ENCODE results near the gene UCHL1. TPM values are rescaled to one million over a fixed set of nuclear protein-coding genes. Genes with fewer than 3 reads are reported as not detected.
A peak's percentile ranks its signal among the peaks of the same experiment; 100 is the strongest.

UCHL1 gene
- total RNA-seq, 1 experiment from 2014 or later: 0.74 TPM

GRCh38 chr4:41280010-41280409 lies 23.3 kb downstream of the UCHL1 start:
- in situ Hi-C loops (cut with HindIII; ENCODE audit: low pct_unique_long_range_greater_than_20kb, low sequenced_read_pairs): no loop called here
- no peak for TF ChIP-seq CTCF (IDR thresholded peaks at IDR 0.05)
- no peak for TF ChIP-seq POLR2AphosphoS5 (IDR thresholded peaks at IDR 0.05; ENCODE audit: low read depth, low read length)
- no peak for TF ChIP-seq SIN3A (IDR thresholded peaks at IDR 0.05; ENCODE audit: borderline replicate concordance, insufficient read depth, low read depth, low read length)
- TF ChIP-seq REST (IDR thresholded peaks at IDR 0.05; ENCODE audit: insufficient read depth in 1 of 2, low read depth in 2 of 2, low read length in 1 of 2): no peak
- no peak for TF ChIP-seq TCF7L2 (IDR thresholded peaks at IDR 0.05; ENCODE audit: low read depth, low read length)
- intact Hi-C loops (cut with micrococcal nuclease; ENCODE audit: unreplicated experiment): loop anchor here (5.0 kb wide), 1 partner anchor 602 kb away; no protein-coding TSS in a partner anchor
- H3K9me3 ChIP-seq (ENCODE audit: control insufficient read depth, insufficient read depth, low read depth, low read length): no peaks in the 10 kb centered on the region
- no peak overlapping the region for H3K27ac ChIP-seq (ENCODE audit: low read length)
- peak overlapping the region; percentile 21 to 46; a peak in 2 of 4 replicates for H3K4me3 ChIP-seq (ENCODE audit: low read depth in 2 of 2, low read length in 2 of 2)
- H3K4me1 ChIP-seq (ENCODE audit: control insufficient read depth, insufficient read depth, low read length): no peaks in the 10 kb centered on the region
- H3K27me3 ChIP-seq (ENCODE audit: control insufficient read depth, insufficient read depth, low read length): no peaks in the 10 kb centered on the region
- BruUV-seq (replicated peaks): no TSS peak
- ChIA-PET POLR2A (no interaction called here), CTCF (no interaction called here)
- no peaks in the 10 kb centered on the region for H3K36me3 ChIP-seq (ENCODE audit: control insufficient read depth, insufficient read depth, low read length)
- ATAC-seq (peak; percentile 51; the same call in 1 of the 2 replicates), DNase-seq (ENCODE audit: low read depth, low spot score) (no peak)

- POLR2A ChIA-PET: interaction anchor here (0.6 kb wide), 1 partner anchor 353 kb away, joined by 3 read pairs; no protein-coding TSS in a partner anchor
- intact Hi-C loops (cut with micrococcal nuclease; ENCODE audit: unreplicated experiment): loop anchor here (1.0 to 5.0 kb wide), 2 partner anchors 380 to 601 kb away; no protein-coding TSS in a partner anchor
- ATAC-seq: peak; percentile 99
Observed at GRCh38 chr4:41281038-41281634, 24.4 kb downstream of the UCHL1 start.

More at GRCh38 chr4:41281038-41281634, 24.4 kb downstream of the UCHL1 start:
- no TSS peak for BruUV-seq (replicated peaks)
- no peaks in the 10 kb centered on the region for H3K27me3 ChIP-seq (ENCODE audit: control insufficient read depth, insufficient read depth, low read length)
- CTCF ChIA-PET: interaction anchor here (0.7 to 1.0 kb wide), 2 partner anchors 363 to 413 kb away, joined by 3 to 8 read pairs; no protein-coding TSS in a partner anchor
- no peak overlapping the region; a peak in 1 of 4 replicates for H3K4me3 ChIP-seq (ENCODE audit: low read depth in 2 of 2, low read length in 2 of 2)
- H3K9me3 ChIP-seq (ENCODE audit: control insufficient read depth, insufficient read depth, low read depth, low read length): no peaks in the 10 kb centered on the region
- DNase-seq (ENCODE audit: low read depth, low spot score): peak; percentile 75
- no peak for TF ChIP-seq REST (IDR thresholded peaks at IDR 0.05; ENCODE audit: insufficient read depth in 1 of 2, low read depth in 2 of 2, low read length in 1 of 2)
- peak; percentile 75 for TF ChIP-seq CTCF (IDR thresholded peaks at IDR 0.05)
- H3K4me1 ChIP-seq (ENCODE audit: control insufficient read depth, insufficient read depth, low read length): no peaks in the 10 kb centered on the region
- no peak overlapping the region for H3K27ac ChIP-seq (ENCODE audit: low read length)
- in situ Hi-C loops (cut with HindIII; ENCODE audit: low pct_unique_long_range_greater_than_20kb, low sequenced_read_pairs): no loop called here
- H3K36me3 ChIP-seq (ENCODE audit: control insufficient read depth, insufficient read depth, low read length): no peaks in the 10 kb centered on the region
